SW480 (cell line): Measurements from ENCODE around the gene FAM174C.

Source experiments
- DNase-seq: peaks from one replicate; pipeline ENCODE4 v3.0.0-alpha.2; 2016; ENCODE audit warnings: low spot score

FAM174C gene

GRCh38 chr19:1275260-1275975, at the start of gene FAM174C:
Gene FAM174C (plus strand): TSS chr19:1275530. CDS start chr19:1275550, 20 bp downstream.
- DNase-seq = peak; percentile 91

GRCh38 chr19:1226227-1226518, 49.2 kb upstream of the FAM174C start:
- DNase-seq = no peak

- peak; percentile 83 for DNase-seq
These were observed 48.6 kb upstream of the FAM174C start for GRCh38 chr19:1226522-1227303.

- DNase-seq = peak; percentile 81
These were observed 47.9 kb upstream of the FAM174C start for GRCh38 chr19:1227304-1228054.

- DNase-seq = no peak
These were observed 47.0 kb upstream of the FAM174C start for GRCh38 chr19:1228161-1228957.

GRCh38 chr19:1229056-1229923, 46.0 kb upstream of the FAM174C start:
- DNase-seq = no peak

- DNase-seq = no peak
These were observed 45.2 kb upstream of the FAM174C start for GRCh38 chr19:1229924-1230782.

GRCh38 chr19:1230783-1231489, 44.4 kb upstream of the FAM174C start:
- DNase-seq = no peak

- no peak for DNase-seq
These were observed 43.3 kb upstream of the FAM174C start for GRCh38 chr19:1231729-1232637.

- no peak for DNase-seq
These were observed 42.7 kb upstream of the FAM174C start for GRCh38 chr19:1232652-1233072.

- no peak for DNase-seq
These were observed 42.1 kb upstream of the FAM174C start for GRCh38 chr19:1233115-1233667.

GRCh38 chr19:1234051-1234954, 41.0 kb upstream of the FAM174C start:
- no peak for DNase-seq

- no peak for DNase-seq
These were observed 40.4 kb upstream of the FAM174C start for GRCh38 chr19:1234955-1235380.

GRCh38 chr19:1235625-1236538, 39.4 kb upstream of the FAM174C start:
- no peak for DNase-seq

GRCh38 chr19:1236576-1236975, 38.8 kb upstream of the FAM174C start:
- no peak for DNase-seq
